Endothelial cell of umbilical vein (primary cell): ENCODE results near the gene PLEKHG4. TPM values are rescaled to one million over a fixed set of nuclear protein-coding genes. Genes with fewer than 3 reads are reported as not detected.
A peak's percentile ranks its signal among the peaks of the same experiment; 100 is the strongest.

Experiments
- BruUV-seq: library from RNA; stranded (reverse); fragments of 400-500 nt; replicated peaks from 2 replicates; lab custom pipeline; 2021; lab: Mats Ljungman, UMichigan
- CTCF ChIA-PET: fragments of 300-600, 350-600 bp; sonication (Branson Sonifier 250); formaldehyde crosslinking; loops from one replicate; lab custom pipeline; 2021; ENCODE audit warnings: antibody characterized with exemption, inconsistent platforms; lab: Charles Lee
- POLR2A ChIA-PET: fragments of 300-600, 350-600 bp; sonication (Branson Sonifier 250); formaldehyde crosslinking; loops from one replicate; lab custom pipeline; 2021; ENCODE audit warnings: antibody characterized with exemption, inconsistent platforms; lab: Charles Lee
- DNase-seq: peaks from one replicate; pipeline ENCODE4 v3.0.0-alpha.2; 2011; ENCODE audit warnings: low read depth, low spot score
- FAIRE-seq: peaks from 2 replicates; lab custom pipeline; 2011; peaks lifted over from hg19 to GRCh38; lab: Jason Lieb, UNC
- H2AFZ ChIP-seq: 2 replicates; pipeline ENCODE4 v1.6.0; 2012; ENCODE audit warnings: low read depth, low read length, control low read depth, inconsistent platforms
- H3K27ac ChIP-seq: 2 replicates; pipeline ENCODE4 v1.5.1; 2011; ENCODE audit warnings: low read depth, mild to moderate bottlenecking, control low read depth, low read length, moderate library complexity; ENCODE audit not compliant: insufficient read depth
- H3K27me3 ChIP-seq, 2 experiments: 2 replicates each; pipeline versions ENCODE4 v1.6.0 to v1.6.1; 2011; ENCODE audit warnings: low read length in 2 of 2, mixed read lengths in 1 of 2; ENCODE audit not compliant: control insufficient read depth in 2 of 2, insufficient read depth in 2 of 2
- H3K36me3 ChIP-seq, 2 experiments: 2 replicates in 1 of 2; 3 replicates in 1 of 2; pipeline ENCODE4 v1.5.1; 2011; ENCODE audit warnings: low read length in 2 of 2, mild to moderate bottlenecking in 1 of 2, moderate library complexity in 1 of 2; ENCODE audit not compliant: control insufficient read depth in 2 of 2, insufficient read depth in 2 of 2; ENCODE audit errors: extremely low read depth in 1 of 2
- H3K4me1 ChIP-seq: 3 replicates; pipeline ENCODE4 v1.5.1; 2011; ENCODE audit warnings: mild to moderate bottlenecking, low read length; ENCODE audit not compliant: control insufficient read depth, insufficient read depth; ENCODE audit errors: extremely low read depth
- H3K4me2 ChIP-seq: 2 replicates; pipeline ENCODE4 v1.6.1; 2011; ENCODE audit warnings: low read length, control low read depth, mixed read lengths; ENCODE audit not compliant: insufficient read depth
- H3K4me3 ChIP-seq, 3 experiments: fragments of 200-600 bp in 1 of 3; sonication (generic), shearing (Covaris generic) in 1 of 3; replicated peaks in 1 of 3; 2 replicates each; pipeline ENCODE4 v1.5.1; 2011 to 2016; ENCODE audit warnings: control low read depth in 3 of 3, low read length in 3 of 3, mild to moderate bottlenecking in 2 of 3, inconsistent platforms in 1 of 3, low read depth in 1 of 3, moderate library complexity in 1 of 3; ENCODE audit not compliant: insufficient read depth in 1 of 3
- H3K79me2 ChIP-seq: 2 replicates; pipeline ENCODE4 v1.6.0; 2012; ENCODE audit warnings: low read length, inconsistent platforms; ENCODE audit not compliant: control insufficient read depth, insufficient read depth
- H3K9ac ChIP-seq: replicated peaks from 2 replicates; pipeline ENCODE3; 2011; ENCODE audit warnings: low read length, control low read depth; ENCODE audit not compliant: insufficient read depth; ENCODE audit errors: extremely low read depth
- H3K9me1 ChIP-seq: replicated peaks from 3 replicates; pipeline ENCODE4 v1.6.0; 2011; ENCODE audit warnings: mild to moderate bottlenecking, low read length; ENCODE audit not compliant: control insufficient read depth, insufficient read depth; ENCODE audit errors: extremely low read depth
- H3K9me3 ChIP-seq: replicated peaks from 2 replicates; pipeline ENCODE4 v1.5.1; 2012; ENCODE audit warnings: low read length, inconsistent platforms; ENCODE audit not compliant: control insufficient read depth, insufficient read depth
- H4K20me1 ChIP-seq: replicated peaks from 2 replicates; pipeline ENCODE3; 2011; ENCODE audit warnings: mild to moderate bottlenecking, low read length; ENCODE audit not compliant: control insufficient read depth, insufficient read depth; ENCODE audit errors: extremely low read depth
- CTCF ChIP-seq, 2 donors: IDR thresholded peaks; 1 replicate in 1 of 2; 2 replicates in 1 of 2; pipeline ENCODE4 v1.5.1; 2011; ENCODE audit warnings: low read length in 2 of 2, mild to moderate bottlenecking in 2 of 2, moderate library complexity in 2 of 2, control low read depth in 1 of 2, inconsistent platforms in 1 of 2, low read depth in 1 of 2; ENCODE audit not compliant: insufficient read depth in 1 of 2; ENCODE audit errors: extremely low read depth in 1 of 2
- FOS ChIP-seq: IDR thresholded peaks from 2 replicates; pipeline ENCODE4 v1.6.1; 2011; ENCODE audit warnings: mild to moderate bottlenecking, low read length, moderate library complexity, borderline replicate concordance; ENCODE audit not compliant: insufficient read depth
- GATA2 ChIP-seq: IDR thresholded peaks from 2 replicates; pipeline ENCODE4 v1.7.0; 2011; ENCODE audit warnings: low read depth, mild to moderate bottlenecking, moderate library complexity, mixed read lengths, low read length; ENCODE audit not compliant: insufficient read length, insufficient read depth
- JUN ChIP-seq: IDR thresholded peaks from 2 replicates; pipeline ENCODE4 v1.6.1; 2011; ENCODE audit warnings: borderline replicate concordance, low read depth; ENCODE audit not compliant: insufficient read length, insufficient read depth
- POLR2A ChIP-seq: IDR thresholded peaks from 2 replicates; pipeline ENCODE4 v1.6.1; 2012; ENCODE audit warnings: low read depth, mild to moderate bottlenecking, control low read depth, low read length
- POLR2AphosphoS5 ChIP-seq: IDR thresholded peaks from 2 replicates; pipeline ENCODE4 v1.6.1; 2012; ENCODE audit warnings: low read depth, mild to moderate bottlenecking, control low read depth, low read length, moderate library complexity; ENCODE audit not compliant: insufficient read depth
- dilution Hi-C: fragments of 300-500 bp; cut with MboI; formaldehyde crosslinking; loops from one replicate; pipeline ENCODE4 v1.15.0; 2019; ENCODE audit warnings: low sequenced_read_pairs; ENCODE audit not compliant: extremely low pct_ligation_motif_present
- intact Hi-C: fragments of 100-400 bp; cut with micrococcal nuclease; formaldehyde crosslinking; loops from one replicate; pipeline ENCODE4 v1.10.0; 2022
- polyA plus RNA-seq, 4 experiments: library from polyadenylated mRNA; depleted of rRNA in 3 of 4; stranded (reverse) in 3 of 4; unstranded in 1 of 4; fragments of >200 nt; gene quantifications; 2 replicates each; pipeline versions ENCODE4 v1.2.1 to v1.2.3, GENCODE V29; 2011 to 2012; ENCODE audit warnings: missing spikeins in 1 of 4
- total RNA-seq: library from RNA; stranded (reverse); gene quantifications from 2 replicates; pipeline ENCODE4 v1.2.3, GENCODE V29; 2021

The PLEKHG4 gene
- total and polyA plus RNA-seq, 2 donors (not counting 3 experiments of a cell fraction or from before 2014, with no cell fraction given) = 26.6 to 34.8 TPM

GRCh38 chr16:67268136-67268579 lies 11.2 kb upstream of the PLEKHG4 start:
- Histone ChIP-seq H3K36me3 (no peaks in the 10 kb centered on the region), H3K79me2 (no peaks in the 10 kb centered on the region), H3K27me3 (no peaks in the 10 kb centered on the region), H2AFZ (no peak overlapping the region), H3K9me3 (no peaks in the 10 kb centered on the region), H4K20me1 (no peaks in the 10 kb centered on the region), H3K4me3 (no peak overlapping the region), H3K9me1 (no peaks in the 10 kb centered on the region), H3K27ac (peak overlapping the region; percentile 43), H3K4me1 (peaks cover 23% of the 10 kb centered on the region), H3K4me2 (no peak overlapping the region), H3K9ac (no peak overlapping the region)
- TF ChIP-seq POLR2A (peak; percentile 26), JUN (peak; percentile 78), GATA2 (peak; percentile 82), FOS (peak; percentile 84), POLR2AphosphoS5 (peak; percentile 68), CTCF (IDR thresholded peaks at IDR 0.05; ENCODE audit: extremely low read depth in 1 of 2, insufficient read depth in 1 of 2, low read depth in 1 of 2, low read length in 2 of 2) (no peak)
- FAIRE-seq = peak; percentile 98
- ChIA-PET POLR2A (interaction anchor here (0.7 to 1.2 kb wide), 3 partner anchors 20 to 253 kb away, joined by 6 to 9 read pairs (median 7); no protein-coding TSS in a partner anchor), CTCF (interaction anchor here (0.6 to 2.0 kb wide), 7 partner anchors 10 to 176 kb away, joined by 3 to 10 read pairs (median 3); no protein-coding TSS in a partner anchor)
- intact Hi-C loops (loop anchor here (1.0 kb wide), 2 partner anchors 9 to 21 kb away; partner anchors contain the start of gene FHOD1), dilution Hi-C loops (no loop called here)
- DNase-seq = peak; percentile 87
- no TSS peak for BruUV-seq
